Measurements from ENCODE around the gene DDHD1. TPM values are rescaled to one million over a fixed set of nuclear protein-coding genes. Genes with fewer than 3 reads are reported as not detected.

DDHD1 gene
- polyA plus RNA-seq, 1 of the 3 experiments (the other 2 are of a cell fraction): 1.9 TPM

DNA sequence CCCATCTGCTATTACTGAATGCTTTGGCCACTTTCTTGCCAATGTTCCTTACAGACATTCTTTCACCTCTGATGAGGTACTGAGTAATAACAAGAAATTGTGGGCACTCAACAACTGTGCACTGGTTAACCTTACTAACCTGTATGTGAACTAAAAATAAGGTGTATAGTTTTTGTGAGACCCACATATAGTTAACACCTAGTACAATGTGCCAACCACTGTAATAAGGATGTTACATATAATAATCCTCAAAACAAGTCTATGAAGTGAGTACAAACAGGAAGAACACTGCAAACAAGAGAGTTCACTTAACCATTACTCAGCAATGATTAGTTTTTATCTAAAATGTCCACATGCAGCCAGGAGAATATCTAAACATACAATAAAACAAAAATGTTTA, 4.5 kb downstream of the DDHD1 start (continued):
- TF ChIP-seq PBX3 (IDR thresholded peaks at IDR 0.05): no peak

- no peaks in the 10 kb centered on the region for H3K9me2 ChIP-seq
- no peak overlapping the region for H3K9ac ChIP-seq
- no peaks in the 10 kb centered on the region for H3F3A ChIP-seq (replicated peaks; ENCODE audit: insufficient read depth)
- TF ChIP-seq GATA2 (CRISPR knock-in tag; IDR thresholded peaks at IDR 0.05): no peak
- no peak for TF ChIP-seq SIN3A (IDR thresholded peaks at IDR 0.05; ENCODE audit: borderline replicate concordance, low read depth, low read length)
- TF ChIP-seq FOXM1 (IDR thresholded peaks at IDR 0.05; ENCODE audit: low read depth): no peak
- no peak for TF ChIP-seq ZBTB33 (IDR thresholded peaks at IDR 0.05; ENCODE audit: borderline replicate concordance, low read depth)
- TF ChIP-seq TEAD4 (IDR thresholded peaks at IDR 0.05; ENCODE audit: borderline replicate concordance, insufficient read depth): no peak
- TF ChIP-seq MEF2A (IDR thresholded peaks at IDR 0.05; ENCODE audit: borderline replicate concordance, low read depth): no peak
- no peak for DNase-seq
- POLR2A ChIA-PET: no interaction called here
- no peaks in the 10 kb centered on the region; the same call in 1 of the 2 replicates for H4K20me1 ChIP-seq (ENCODE audit: insufficient read depth)
- no peaks in the 10 kb centered on the region for H3K27me3 ChIP-seq (ENCODE audit: insufficient read depth)
- CTCF ChIA-PET: interaction anchor here (1.3 kb wide), 1 partner anchor 148 kb away, joined by 3 read pairs; no protein-coding TSS in a partner anchor
- H2AFZ ChIP-seq (ENCODE audit: low read depth): no peak overlapping the region
- peaks cover 0 to 13% of the 10 kb centered on the region in 2 experiments; a peak in 2 of 4 replicates for H3K4me1 ChIP-seq (ENCODE audit: control insufficient read depth in 1 of 2, insufficient read depth in 2 of 2, low read depth in 1 of 2, low read length in 1 of 2)
- no peaks in the 10 kb centered on the region for H3K9me3 ChIP-seq
- H3K4me2 ChIP-seq: no peak overlapping the region
- H3K27ac ChIP-seq (ENCODE audit: low read depth in 2 of 2, low read length in 1 of 2): no peak overlapping the region
- no peak overlapping the region for H3K4me3 ChIP-seq (ENCODE audit: low read depth in 2 of 2, low read length in 1 of 2)
- peaks cover 60% of the 10 kb centered on the region for H3K79me2 ChIP-seq (ENCODE audit: insufficient read depth)
- WGBS (ENCODE audit: low lambda C conversion rate): 93% methylated on average over 2 of the region's 2 CpGs
- no peaks in the 10 kb centered on the region for H3K36me3 ChIP-seq (replicated peaks in 1 of 2; ENCODE audit: control insufficient read depth in 1 of 2, insufficient read depth in 2 of 2, low read length in 1 of 2)
These were observed 5.2 kb downstream of the DDHD1 start for GRCh38 chr14:53147893-53148292.

DNA sequence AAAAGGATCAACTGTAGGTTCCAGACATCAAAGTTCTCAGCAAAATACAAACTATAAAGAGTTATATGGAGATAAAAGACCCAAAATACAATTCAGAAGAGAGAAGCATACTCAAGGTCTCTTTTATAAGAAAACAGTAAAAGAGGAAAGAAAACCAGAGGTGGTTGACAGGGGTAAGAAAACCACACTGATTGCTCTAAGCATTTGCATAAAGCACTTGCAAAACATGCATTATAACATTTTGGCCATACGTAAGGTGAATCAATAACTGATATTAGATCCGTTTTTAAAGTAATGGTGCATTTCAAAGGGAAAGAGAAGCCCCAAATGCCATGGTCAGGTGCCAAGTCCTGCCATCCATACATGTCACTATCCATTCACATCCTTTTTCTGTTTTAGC, 5.9 kb downstream of the DDHD1 start:
- H3K4me2 ChIP-seq: no peak overlapping the region
- peaks cover 0 to 13% of the 10 kb centered on the region in 2 experiments; a peak in 2 of 4 replicates for H3K4me1 ChIP-seq (ENCODE audit: control insufficient read depth in 1 of 2, insufficient read depth in 2 of 2, low read depth in 1 of 2, low read length in 1 of 2)
- no peak for DNase-seq
- no peak overlapping the region for H3K4me3 ChIP-seq (ENCODE audit: low read depth in 2 of 2, low read length in 1 of 2)
- ChIA-PET CTCF (no interaction called here), POLR2A (no interaction called here)
- H3K36me3 ChIP-seq (replicated peaks in 1 of 2; ENCODE audit: control insufficient read depth in 1 of 2, insufficient read depth in 2 of 2, low read length in 1 of 2): no peaks in the 10 kb centered on the region
- H3K9ac ChIP-seq: no peak overlapping the region
- no peaks in the 10 kb centered on the region for H3K9me2 ChIP-seq
- H3K79me2 ChIP-seq (ENCODE audit: insufficient read depth): peaks cover 60% of the 10 kb centered on the region
- no peaks in the 10 kb centered on the region for H3K9me3 ChIP-seq
- H3K27me3 ChIP-seq (ENCODE audit: insufficient read depth): no peaks in the 10 kb centered on the region
- no peak overlapping the region for H2AFZ ChIP-seq (ENCODE audit: low read depth)
- TF ChIP-seq EP300 (IDR thresholded peaks at IDR 0.05; ENCODE audit: borderline replicate concordance in 1 of 2, low read depth in 1 of 2, low read length in 1 of 2) (no peak), RCOR1 (IDR thresholded peaks at IDR 0.05; ENCODE audit: low read length) (no peak), TEAD4 (IDR thresholded peaks at IDR 0.05; ENCODE audit: borderline replicate concordance, insufficient read depth) (no peak), POLR2AphosphoS5 (IDR thresholded peaks at IDR 0.05; ENCODE audit: low read depth, low read length) (no peak)
- 91% methylated on average over 2 of the region's 2 CpGs for WGBS (ENCODE audit: low lambda C conversion rate)
- no peaks in the 10 kb centered on the region; the same call in 1 of the 2 replicates for H4K20me1 ChIP-seq (ENCODE audit: insufficient read depth)
- H3K27ac ChIP-seq (ENCODE audit: low read depth in 2 of 2, low read length in 1 of 2): no peak overlapping the region
- no peaks in the 10 kb centered on the region for H3F3A ChIP-seq (replicated peaks; ENCODE audit: insufficient read depth)

Measured in SK-N-SH (cell line).